Measurements from ENCODE around the gene FERD3L.
"Not testable (repeated sequence)": the region's sequence is repeated elsewhere in the genome, so short reads cannot be mapped to it uniquely, and the experiment has no call there.

Gene FERD3L

GRCh38 chr7:19144661-19145433 lies at the start of gene FERD3L:
Gene FERD3L, minus strand, starts transcription at chr7:19145421. Its CDS starts 59 bp downstream, at chr7:19145362.
- no peak for DNase-seq

GRCh38 chr7:19194417-19194816 lies 49.2 kb upstream of the FERD3L start:
- DNase-seq, result not testable (repeated sequence)

- DNase-seq, result no peak
Observed at GRCh38 chr7:19181634-19182033, 36.4 kb upstream of the FERD3L start.

- DNase-seq, result no peak
Observed at GRCh38 chr7:19178595-19178994, 33.4 kb upstream of the FERD3L start.

DNA sequence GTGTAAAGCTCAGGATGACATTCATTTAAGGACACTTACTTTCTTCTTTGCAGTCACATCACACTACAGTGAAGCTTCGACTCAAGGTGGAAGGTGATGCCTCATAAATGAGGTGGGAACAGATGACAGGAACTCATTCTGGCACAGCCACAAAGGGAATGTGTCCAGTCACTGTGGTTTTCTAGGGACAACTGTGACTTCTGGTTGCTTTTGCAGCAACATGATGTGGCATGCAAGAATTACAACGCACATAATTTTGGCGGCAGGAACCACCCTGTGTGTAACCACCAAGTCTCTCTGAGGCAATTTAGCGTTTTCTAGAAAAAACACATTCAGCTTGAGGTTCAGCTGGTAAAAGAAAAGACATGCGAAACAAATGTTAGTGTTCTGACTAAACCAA lies 32.0 kb upstream of the FERD3L start:
- no peak for DNase-seq

DNA sequence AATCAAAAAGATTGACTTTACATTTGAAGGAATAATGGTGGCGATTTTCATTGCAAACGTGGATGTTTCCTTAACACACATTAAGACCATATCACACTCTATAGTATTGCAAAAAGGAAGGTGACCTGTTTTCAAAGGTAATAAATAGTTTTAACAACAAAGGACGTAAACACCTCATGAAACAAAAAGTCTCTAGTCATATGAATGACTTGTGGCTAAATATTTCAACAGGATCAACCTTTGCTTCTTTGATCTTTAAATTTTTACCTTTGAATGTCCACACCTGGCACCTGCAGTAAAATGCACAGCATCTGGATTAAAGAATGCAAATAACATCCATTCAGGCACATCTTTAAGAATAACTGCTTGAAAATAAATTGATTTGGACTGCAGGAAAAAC lies 30.0 kb upstream of the FERD3L start:
- DNase-seq, result no peak

- no peak for DNase-seq
Observed at GRCh38 chr7:19161671-19162070, 16.4 kb upstream of the FERD3L start.

- DNase-seq, result no peak
Observed at GRCh38 chr7:19146699-19147098, 1.5 kb upstream of the FERD3L start.

GRCh38 chr7:19145434-19146115 lies 354 bp upstream of the FERD3L start:
- DNase-seq, result no peak

DNA sequence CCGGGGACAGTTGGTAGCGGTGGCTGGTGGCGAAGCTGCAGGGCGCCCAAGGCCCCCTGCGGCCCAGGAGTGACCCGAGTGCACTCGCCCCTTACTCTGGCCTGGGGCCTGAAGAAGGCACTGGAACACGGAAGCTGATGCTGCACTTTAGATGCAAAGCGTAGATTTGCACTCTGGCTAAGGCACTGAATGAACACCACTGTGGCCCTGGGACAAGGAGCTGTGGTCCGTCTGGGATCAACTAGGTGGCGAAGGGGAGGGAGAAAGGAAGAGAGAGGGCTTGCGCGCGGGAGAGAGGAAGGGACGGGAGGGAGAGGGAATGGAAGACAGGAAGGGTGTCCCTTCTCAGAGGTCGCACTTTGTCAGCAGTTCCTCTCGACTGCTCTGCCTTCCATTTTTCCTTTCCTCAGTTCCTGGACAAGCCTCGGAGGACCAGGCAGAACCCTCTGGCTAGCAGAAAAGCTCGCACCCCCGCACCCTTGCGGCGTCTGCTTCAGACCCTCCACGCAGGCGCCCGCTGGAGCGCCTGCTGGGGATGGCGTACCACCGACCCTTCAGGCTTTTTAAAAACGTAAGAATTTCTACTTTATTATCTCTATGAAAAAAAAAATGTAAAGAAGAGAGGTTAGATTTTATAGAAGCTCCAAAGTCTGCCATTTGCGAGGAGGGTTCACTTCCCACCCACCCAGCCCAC lies 1.2 kb downstream of the FERD3L start:
- no peak for DNase-seq

- no peak for DNase-seq
Observed at GRCh38 chr7:19139706-19140327, 5.4 kb downstream of the FERD3L start.

DNA sequence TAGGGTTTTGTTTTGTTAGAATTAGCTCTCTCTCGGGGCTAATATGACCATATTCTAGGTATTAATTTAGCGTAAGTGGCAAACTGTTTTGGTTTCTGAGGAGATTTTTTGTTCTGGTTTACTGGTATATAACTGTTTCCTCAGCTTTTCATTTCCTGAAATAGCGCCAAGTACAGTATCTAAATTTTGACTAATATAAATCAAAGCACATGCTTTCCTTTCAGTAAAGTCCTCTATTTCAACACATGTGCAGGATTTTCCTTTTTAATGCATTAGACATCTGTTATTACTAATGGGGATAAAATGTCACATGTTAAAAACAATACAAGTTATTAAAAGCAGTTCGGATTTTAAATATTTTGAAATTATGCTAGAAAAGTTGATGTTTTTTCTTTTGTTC lies 11.3 kb downstream of the FERD3L start:
- no peak for DNase-seq

GRCh38 chr7:19133390-19133789 lies 11.8 kb downstream of the FERD3L start:
- DNase-seq, result no peak

- no peak for DNase-seq
Observed at GRCh38 chr7:19128856-19129255, 16.4 kb downstream of the FERD3L start.

DNA sequence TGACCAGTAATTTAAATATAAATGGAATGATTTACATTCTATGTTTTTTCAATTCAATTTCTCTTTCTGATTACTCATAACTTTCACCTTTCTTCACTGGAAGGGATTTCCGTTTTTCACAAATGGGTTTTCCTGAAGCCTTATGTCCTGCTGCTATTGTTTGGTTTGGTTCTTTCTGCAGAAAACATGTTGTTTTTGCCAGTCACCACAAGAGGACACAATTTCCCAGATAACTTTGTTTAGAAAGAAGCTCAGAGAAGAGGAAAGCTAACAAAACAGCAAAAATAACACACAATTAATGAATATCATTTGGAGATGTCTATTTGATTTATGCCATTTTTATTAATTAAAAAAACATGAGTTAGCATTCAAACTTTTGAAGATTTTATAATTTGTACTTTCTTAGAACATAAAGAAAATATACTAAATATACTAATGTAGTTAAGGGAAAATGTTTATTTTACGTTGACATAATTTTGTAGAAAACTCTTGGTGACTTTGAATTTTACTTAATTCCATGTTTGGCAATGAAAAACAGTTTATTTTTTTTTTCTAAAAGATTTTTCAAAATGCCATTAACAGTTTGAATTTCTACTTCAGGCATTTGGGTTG lies 23.1 kb downstream of the FERD3L start:
- DNase-seq, result no peak

GRCh38 chr7:19119870-19120486 lies 25.2 kb downstream of the FERD3L start:
- DNase-seq, result no peak

DNA sequence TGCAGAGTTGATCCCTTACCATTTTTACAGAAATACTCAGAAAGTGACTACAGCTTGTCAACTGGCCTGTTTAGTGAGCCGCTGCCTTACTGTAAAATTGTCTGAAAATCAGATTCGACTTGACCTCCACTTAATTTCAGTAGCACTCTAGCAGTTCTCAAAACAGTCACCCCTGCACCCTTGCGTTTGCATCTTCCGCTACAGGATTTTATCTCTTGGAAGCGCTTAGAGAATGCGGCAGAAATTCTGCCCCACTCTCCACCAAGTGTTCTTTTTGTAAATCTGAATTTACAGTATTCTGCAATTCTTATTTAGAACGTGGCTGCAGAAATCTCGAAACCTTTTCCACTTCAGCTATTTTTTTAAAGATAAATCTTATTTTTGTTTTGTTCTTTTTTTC lies 25.8 kb downstream of the FERD3L start:
- DNase-seq, result no peak

- no peak for DNase-seq
Observed at GRCh38 chr7:19118636-19119371, 26.4 kb downstream of the FERD3L start.

GRCh38 chr7:19117870-19118608 lies 27.2 kb downstream of the FERD3L start:
- DNase-seq, result no peak

- DNase-seq, result no peak
Observed at GRCh38 chr7:19117091-19117869, 27.9 kb downstream of the FERD3L start, which contains the start of gene TWIST1. Gene TWIST1, minus strand, starts transcription at chr7:19117636. Its CDS starts 315 bp downstream, at chr7:19117321.

Data from CD4-positive, alpha-beta T cell treated with Interleukin-4 for 1 hour (primary cell).